ENCODE measurements around the gene MORN3.

GRCh38 chr12:121688966-121689365 is 19.5 kb upstream of the MORN3 start:
- TF ChIP-seq EZH2 (IDR thresholded peaks at IDR 0.05; ENCODE audit: borderline replicate concordance, low read length) (no peak), CTCF (conservative IDR thresholded peaks at IDR 0.05 in 1 of 2, IDR thresholded peaks at IDR 0.05 in 1 of 2; ENCODE audit: extremely low read depth in 1 of 2, insufficient read depth in 1 of 2, low read depth in 1 of 2, low read length in 2 of 2) (no peak)
